Activated B cell treated with CpG ODN at 0.5 μM for 24 hours (primary cell): ENCODE data around the gene RNF38. TPM values are rescaled to one million over a fixed set of nuclear protein-coding genes. Genes with fewer than 3 reads are reported as not detected.

Experiments used
- ATAC-seq: fragments of 200-7000 bp; cut with Tn5 transposase; one replicate; pipeline ENCODE4 v1.10.0; 2021; ENCODE audit warnings: low read depth, mild to moderate bottlenecking, moderate library complexity
- CTCF ChIA-PET: fragments of 350-600 bp; sonication (Branson Sonifier 250); formaldehyde crosslinking; loops from one replicate; lab custom pipeline; 2021; ENCODE audit warnings: antibody characterized with exemption; lab: Charles Lee
- POLR2A ChIA-PET: fragments of 350-600 bp; sonication (Branson Sonifier 250); formaldehyde crosslinking; loops from one replicate; lab custom pipeline; 2021; ENCODE audit warnings: antibody characterized with exemption; lab: Charles Lee
- DNase-seq: peaks from one replicate; pipeline ENCODE4 v3.0.0; 2022
- H3K27ac Mint-ChIP-seq: one replicate; pipeline ENCODE4 v1.8.0; 2020; ENCODE audit warnings: mixed read lengths
- H3K27me3 Mint-ChIP-seq: one replicate; pipeline ENCODE4 v1.8.0; 2021; ENCODE audit warnings: mixed read lengths
- H3K36me3 Mint-ChIP-seq: one replicate; pipeline ENCODE4 v1.8.0; 2021; ENCODE audit warnings: low read depth, mixed read lengths
- H3K4me1 Mint-ChIP-seq: one replicate; pipeline ENCODE4 v1.8.0; 2021; ENCODE audit warnings: mixed read lengths
- H3K4me3 Mint-ChIP-seq: one replicate; pipeline ENCODE4 v1.8.0; 2020; ENCODE audit warnings: mild to moderate bottlenecking, mixed read lengths
- H3K9me3 Mint-ChIP-seq: one replicate; pipeline ENCODE4 v1.8.0; 2020; ENCODE audit warnings: mixed read lengths
- CTCF ChIP-seq: fragments of 200-600 bp; IDR thresholded peaks from one replicate; pipeline ENCODE4 v1.8.0; 2022; ENCODE audit warnings: antibody characterized with exemption, mild to moderate bottlenecking
- intact Hi-C: fragments of 100-400 bp; cut with micrococcal nuclease; formaldehyde crosslinking; loops from one replicate; pipeline ENCODE4 v1.15.1; 2024
- total RNA-seq: library from RNA; stranded (reverse); gene quantifications from 2 replicates; pipeline ENCODE4 v1.2.3, GENCODE V29; 2022

The RNF38 gene
- total RNA-seq, 1 donor from 2014 or later, result 52.1 TPM

GRCh38 chr9:36357639-36358038 lies 42.4 kb downstream of the RNF38 start:
- Mint-ChIP-seq H3K36me3 (peaks cover 69% of the 10 kb centered on the region), H3K27ac (no peak overlapping the region), H3K9me3 (no peaks in the 10 kb centered on the region), H3K27me3 (no peaks in the 10 kb centered on the region), H3K4me1 (no peaks in the 10 kb centered on the region), H3K4me3 (no peak overlapping the region)
- ChIA-PET POLR2A (no interaction called here), CTCF (no interaction called here)
- no peak for TF ChIP-seq CTCF
- no peak for ATAC-seq
- intact Hi-C loops, result no loop called here
- no peak for DNase-seq

GRCh38 chr9:36346569-36346968 lies 53.5 kb downstream of the RNF38 start:
- Mint-ChIP-seq H3K27ac (no peak overlapping the region), H3K9me3 (no peaks in the 10 kb centered on the region), H3K27me3 (no peaks in the 10 kb centered on the region), H3K4me3 (no peak overlapping the region), H3K36me3 (peaks cover 82% of the 10 kb centered on the region), H3K4me1 (no peaks in the 10 kb centered on the region)
- ChIA-PET CTCF (no interaction called here), POLR2A (no interaction called here)
- intact Hi-C loops, result no loop called here
- TF ChIP-seq CTCF, result no peak
- no peak for DNase-seq
- ATAC-seq, result no peak

GRCh38 chr9:36345103-36345846 lies 54.8 kb downstream of the RNF38 start:
- no peaks in the 10 kb centered on the region for H3K9me3 Mint-ChIP-seq
- no peak for DNase-seq
- ChIA-PET POLR2A (no interaction called here), CTCF (no interaction called here)
- no peak for TF ChIP-seq CTCF
- no peaks in the 10 kb centered on the region for H3K27me3 Mint-ChIP-seq
- no peak overlapping the region for H3K4me3 Mint-ChIP-seq
- intact Hi-C loops, result no loop called here
- H3K36me3 Mint-ChIP-seq, result peaks cover 79% of the 10 kb centered on the region
- ATAC-seq, result no peak
- no peak overlapping the region for H3K27ac Mint-ChIP-seq
- no peaks in the 10 kb centered on the region for H3K4me1 Mint-ChIP-seq

GRCh38 chr9:36341936-36342577 lies 58.0 kb downstream of the RNF38 start:
- Mint-ChIP-seq H3K27me3 (no peaks in the 10 kb centered on the region), H3K4me1 (no peaks in the 10 kb centered on the region), H3K4me3 (no peak overlapping the region), H3K36me3 (peaks cover 80% of the 10 kb centered on the region), H3K9me3 (no peaks in the 10 kb centered on the region), H3K27ac (no peak overlapping the region)
- DNase-seq, result no peak
- TF ChIP-seq CTCF, result no peak
- ChIA-PET CTCF (interaction anchor here (1.1 kb wide), 1 partner anchor 14 kb away, joined by 3 read pairs; no protein-coding TSS in a partner anchor), POLR2A (no interaction called here)
- ATAC-seq, result no peak
- intact Hi-C loops, result no loop called here

- peaks cover 66% of the 10 kb centered on the region for H3K36me3 Mint-ChIP-seq
- ATAC-seq (no peak), DNase-seq (no peak)
- no peaks in the 10 kb centered on the region for H3K9me3 Mint-ChIP-seq
- ChIA-PET POLR2A (no interaction called here), CTCF (no interaction called here)
- H3K27ac Mint-ChIP-seq, result no peak overlapping the region
- intact Hi-C loops, result no loop called here
- H3K4me3 Mint-ChIP-seq, result no peak overlapping the region
- TF ChIP-seq CTCF, result no peak
- H3K4me1 Mint-ChIP-seq, result no peaks in the 10 kb centered on the region
- H3K27me3 Mint-ChIP-seq, result no peaks in the 10 kb centered on the region
These were observed 62.2 kb downstream of the RNF38 start for GRCh38 chr9:36337865-36338264.
